GM23248 (cell line): ENCODE data around the gene ZNF467. TPM values are rescaled to one million over a fixed set of nuclear protein-coding genes. Genes with fewer than 3 reads are reported as not detected.

Experiments
- DNase-seq: peaks from one replicate; pipeline ENCODE4 v3.0.0-alpha.2; 2015
- H2AFZ ChIP-seq: fragments of 200-600 bp; sonication (generic); 2 replicates; pipeline ENCODE4 v1.6.1; 2016; ENCODE audit warnings: antibody characterized with exemption
- H3F3A ChIP-seq: fragments of 200-600 bp; sonication (generic); 2 replicates; pipeline ENCODE4 v1.6.1; 2016; ENCODE audit warnings: mild to moderate bottlenecking, antibody characterized with exemption, mixed run types; ENCODE audit not compliant: insufficient read depth
- H3K27ac ChIP-seq: fragments of 200-600 bp; sonication (generic); 2 replicates; pipeline ENCODE4 v1.5.1; 2016; ENCODE audit warnings: mild to moderate bottlenecking
- H3K27me3 ChIP-seq: fragments of 200-600 bp; sonication (generic); replicated peaks from 2 replicates; pipeline ENCODE4 v1.6.1; 2016; ENCODE audit warnings: mild to moderate bottlenecking; ENCODE audit not compliant: insufficient read depth
- H3K36me3 ChIP-seq: fragments of 200-600 bp; sonication (generic); 2 replicates; pipeline ENCODE4 v1.6.1; 2016; ENCODE audit warnings: low read depth, mild to moderate bottlenecking
- H3K4me1 ChIP-seq: fragments of 200-600 bp; sonication (generic); 2 replicates; pipeline ENCODE4 v1.6.1; 2016; ENCODE audit warnings: mild to moderate bottlenecking; ENCODE audit not compliant: insufficient read depth
- H3K4me2 ChIP-seq: fragments of 200-600 bp; sonication (generic); one replicate; pipeline ENCODE4 v1.6.1; 2016; ENCODE audit warnings: mild to moderate bottlenecking; ENCODE audit not compliant: unreplicated experiment
- H3K4me3 ChIP-seq: fragments of 200-600 bp; sonication (generic); 2 replicates; pipeline ENCODE4 v1.5.1; 2016; ENCODE audit warnings: mild to moderate bottlenecking
- H3K79me2 ChIP-seq: fragments of 200-600 bp; sonication (generic); 2 replicates; pipeline ENCODE4 v1.6.1; 2016; ENCODE audit warnings: mild to moderate bottlenecking; ENCODE audit not compliant: insufficient read depth
- H3K9ac ChIP-seq: fragments of 200-600 bp; sonication (generic); 2 replicates; pipeline ENCODE4 v1.6.1; 2016; ENCODE audit warnings: mild to moderate bottlenecking
- H3K9me2 ChIP-seq: fragments of 200-600 bp; sonication (generic); 2 replicates; pipeline ENCODE4 v1.6.1; 2016; ENCODE audit warnings: mixed run types, mild to moderate bottlenecking, moderate library complexity; ENCODE audit not compliant: insufficient read depth
- H3K9me3 ChIP-seq: fragments of 200-600 bp; sonication (generic); one replicate; pipeline ENCODE4 v1.6.1; 2017; ENCODE audit warnings: low read depth
- H4K20me1 ChIP-seq: fragments of 200-600 bp; sonication (generic); 2 replicates; pipeline ENCODE4 v1.6.0; 2016; ENCODE audit not compliant: insufficient read depth
- EZH2 ChIP-seq: fragments of 200-600 bp; sonication (generic); IDR thresholded peaks from 2 replicates; pipeline ENCODE4 v1.6.1; 2018; ENCODE audit warnings: antibody characterized with exemption, mild to moderate bottlenecking; ENCODE audit not compliant: insufficient read depth, poor library complexity, severe bottlenecking
- EZH2phosphoT487 ChIP-seq: fragments of 200-600 bp; sonication (generic); IDR thresholded peaks from 2 replicates; pipeline ENCODE4 v1.6.1; 2018; ENCODE audit warnings: antibody characterized with exemption, moderate library complexity, mild to moderate bottlenecking, low read depth; ENCODE audit not compliant: insufficient read depth
- WGBS, 2 experiments: methylation state at CpG; one replicate each; pipeline ENCODE4 v1.1.6; 2015 to 2017; ENCODE audit warnings: low lambda C conversion rate in 2 of 2, low coverage in 1 of 2; ENCODE audit errors: missing lambda C conversion rate in 2 of 2; 5-methylcytosine and 5-hydroxymethylcytosine counted together
- in situ Hi-C: fragments of 300-500 bp; cut with MboI; formaldehyde crosslinking; loops from 2 replicates; pipeline ENCODE4 v1.15.0; 2020
- polyA plus RNA-seq: library from polyadenylated mRNA; unstranded; fragments of >200 nt; fragmentation: Nextera tagmentation; extraction: Ambion mirVana; gene quantifications from 2 replicates; pipeline ENCODE4 v1.2.1, GENCODE V29; 2016
- total RNA-seq: library from RNA; depleted of rRNA; stranded (reverse); fragments of >200 nt; shearing (Covaris generic); gene quantifications from 2 replicates; pipeline ENCODE4 v1.2.3, GENCODE V29; 2014

Gene ZNF467
- total and polyA plus RNA-seq, 2 experiments from 2014 or later, result not detected

- DNase-seq, result peak; percentile 90
- no peaks in the 10 kb centered on the region for H3K36me3 ChIP-seq
- WGBS, 2 experiments, result 4% methylated on average over 37 of the region's 37 CpGs; no CpG with 5 or more reads in 1 of the 2 experiments
- H3K27me3 ChIP-seq, result peaks cover 39% of the 10 kb centered on the region
- no peaks in the 10 kb centered on the region for H3K4me1 ChIP-seq
- H3K27ac ChIP-seq, result no peak overlapping the region
- H3K9me2 ChIP-seq, result no peaks in the 10 kb centered on the region
- H3K4me3 ChIP-seq, result peak overlapping the region; percentile 76
- H3K4me2 ChIP-seq, result peak overlapping the region; percentile 59
- no peaks in the 10 kb centered on the region for H3K9me3 ChIP-seq
- H3K79me2 ChIP-seq, result no peaks in the 10 kb centered on the region
- TF ChIP-seq EZH2phosphoT487 (no peak), EZH2 (no peak)
- no peaks in the 10 kb centered on the region for H3F3A ChIP-seq
- H3K9ac ChIP-seq, result peak overlapping the region; percentile 25; the same call in 1 of the 2 replicates
- no peaks in the 10 kb centered on the region for H4K20me1 ChIP-seq
- H2AFZ ChIP-seq, result peak overlapping the region; percentile 71
- in situ Hi-C loops, result no loop called here
Measured at GRCh38 chr7:149771720-149772240, 1.6 kb downstream of the ZNF467 start.

- H3K27me3 ChIP-seq, result peaks cover 41% of the 10 kb centered on the region
- in situ Hi-C loops, result no loop called here
Measured at GRCh38 chr7:149770728-149771636, 2.4 kb downstream of the ZNF467 start.

GRCh38 chr7:149769915-149770314 lies 3.5 kb downstream of the ZNF467 start:
- H3K4me2 ChIP-seq, result no peak overlapping the region
- H3K4me3 ChIP-seq, result no peak overlapping the region
- in situ Hi-C loops, result no loop called here
- no peak for TF ChIP-seq EZH2
- no peak for TF ChIP-seq EZH2phosphoT487
- no peaks in the 10 kb centered on the region for H3K9me3 ChIP-seq
- no peak overlapping the region for H3K9ac ChIP-seq
- H3K79me2 ChIP-seq, result no peaks in the 10 kb centered on the region
- H3K9me2 ChIP-seq, result no peaks in the 10 kb centered on the region
- no peak overlapping the region for H3K27ac ChIP-seq
- no peak overlapping the region for H2AFZ ChIP-seq
- no peaks in the 10 kb centered on the region for H3K36me3 ChIP-seq
- H4K20me1 ChIP-seq, result no peaks in the 10 kb centered on the region
- peaks cover 38% of the 10 kb centered on the region for H3K27me3 ChIP-seq
- no peaks in the 10 kb centered on the region for H3K4me1 ChIP-seq
- no peak for DNase-seq
- 65 to 88% methylated on average over 1 to 2 of the region's 2 CpGs for WGBS, 2 experiments
- H3F3A ChIP-seq, result no peaks in the 10 kb centered on the region

More at GRCh38 chr7:149770728-149771636, 2.4 kb downstream of the ZNF467 start:
- Histone ChIP-seq H3F3A (no peaks in the 10 kb centered on the region), H3K4me3 (peak overlapping the region; percentile 76), H3K36me3 (no peaks in the 10 kb centered on the region), H4K20me1 (no peaks in the 10 kb centered on the region), H3K4me1 (no peaks in the 10 kb centered on the region), H3K4me2 (peak overlapping the region; percentile 59), H2AFZ (peak overlapping the region; percentile 71), H3K9me2 (no peaks in the 10 kb centered on the region), H3K9me3 (no peaks in the 10 kb centered on the region), H3K27ac (no peak overlapping the region), H3K79me2 (no peaks in the 10 kb centered on the region), H3K9ac (no peak overlapping the region)
- no peak for DNase-seq
- 51 to 60% methylated on average over 12 to 16 of the region's 16 CpGs for WGBS, 2 experiments
- TF ChIP-seq EZH2phosphoT487 (no peak), EZH2 (no peak)

- Histone ChIP-seq H3K27me3 (peaks cover 28% of the 10 kb centered on the region), H3K36me3 (no peaks in the 10 kb centered on the region), H3K4me1 (no peaks in the 10 kb centered on the region), H3K4me3 (no peak overlapping the region), H2AFZ (no peak overlapping the region), H3K4me2 (no peak overlapping the region), H3K9me3 (no peaks in the 10 kb centered on the region), H4K20me1 (no peaks in the 10 kb centered on the region), H3K27ac (no peak overlapping the region), H3F3A (no peaks in the 10 kb centered on the region), H3K9me2 (no peaks in the 10 kb centered on the region), H3K79me2 (no peaks in the 10 kb centered on the region), H3K9ac (no peak overlapping the region)
- no peak for DNase-seq
- in situ Hi-C loops, result no loop called here
- WGBS, 2 experiments, result 58 to 73% methylated on average over 7 of the region's 7 CpGs
- no peak for TF ChIP-seq EZH2phosphoT487
- no peak for TF ChIP-seq EZH2
Measured at GRCh38 chr7:149768931-149769330, 4.5 kb downstream of the ZNF467 start.
